Epithelial cell of proximal tubule (primary cell): Measurements from ENCODE around the gene KRT36. TPM values are rescaled to one million over a fixed set of nuclear protein-coding genes. Genes with fewer than 3 reads are reported as not detected.
A peak's percentile ranks its signal among the peaks of the same experiment; 100 is the strongest.

Experiments used
- DNase-seq: peaks from one replicate; pipeline ENCODE4 v3.0.0-alpha.2; 2011; ENCODE audit warnings: low read depth
- H3K4me3 ChIP-seq: 2 replicates; pipeline ENCODE4 v1.5.1; 2011; ENCODE audit warnings: low read depth, mild to moderate bottlenecking, low read length
- CTCF ChIP-seq: conservative IDR thresholded peaks from 2 replicates; pipeline ENCODE4 v1.5.1; 2012; ENCODE audit warnings: low read depth, mild to moderate bottlenecking, low read length
- total RNA-seq: library from RNA; depleted of rRNA; stranded (reverse); fragments of >200 nt; gene quantifications from 2 replicates; pipeline ENCODE4 v1.2.3, GENCODE V29; 2015

KRT36 gene
- total RNA-seq, 1 donor from 2014 or later: not detected

GRCh38 chr17:41478237-41478636, 11.5 kb downstream of the KRT36 start:
- TF ChIP-seq CTCF: peak; percentile 44
- DNase-seq: no peak

GRCh38 chr17:41476866-41477815, 12.6 kb downstream of the KRT36 start:
- no peak overlapping the region for H3K4me3 ChIP-seq
- TF ChIP-seq CTCF: no peak
- DNase-seq: no peak

More at GRCh38 chr17:41478237-41478636, 11.5 kb downstream of the KRT36 start:
- H3K4me3 ChIP-seq: no peak overlapping the region

- no peak overlapping the region for H3K4me3 ChIP-seq
- no peak for DNase-seq
- TF ChIP-seq CTCF: no peak
Measured at GRCh38 chr17:41475421-41475820, 14.3 kb downstream of the KRT36 start.

GRCh38 chr17:41474863-41475262, 14.8 kb downstream of the KRT36 start:
- no peak for DNase-seq
- no peak for TF ChIP-seq CTCF
- no peak overlapping the region for H3K4me3 ChIP-seq

- H3K4me3 ChIP-seq: no peak overlapping the region
- DNase-seq: no peak
- TF ChIP-seq CTCF: no peak
Measured at GRCh38 chr17:41468346-41468745, 21.4 kb downstream of the KRT36 start.

GRCh38 chr17:41467561-41467960, 22.1 kb downstream of the KRT36 start:
- no peak overlapping the region for H3K4me3 ChIP-seq
- no peak for DNase-seq
- TF ChIP-seq CTCF: no peak

- no peak within 1 kb of the TSS for H3K4me3 ChIP-seq
- TF ChIP-seq CTCF: no peak
- no peak for DNase-seq
Measured at GRCh38 chr17:41466988-41467387, 22.7 kb downstream of the KRT36 start, which contains the start of gene KRT32. Gene KRT32 (minus strand): TSS chr17:41467386. CDS start chr17:41467325, 61 bp downstream.
